GM20431 (cell line): ENCODE data around the gene KDM3A.

Source experiments
- in situ Hi-C: fragments of 300-500 bp; cut with MseI, MboI; formaldehyde crosslinking; loops from one replicate; pipeline ENCODE4 v1.15.0; 2020; ENCODE audit warnings: low sequenced_read_pairs; ENCODE audit not compliant: unreplicated experiment

Gene KDM3A

GRCh38 chr2:86440631-86441391 lies at the start of gene KDM3A:
KDM3A (plus strand) TSS chr2:86441371; CDS start chr2:86442048, 677 bp downstream.
- in situ Hi-C loops = no loop called here

GRCh38 chr2:86392873-86393518 lies 48.2 kb upstream of the KDM3A start:
- in situ Hi-C loops = no loop called here

- in situ Hi-C loops = no loop called here
Measured at GRCh38 chr2:86393521-86394491, 47.4 kb upstream of the KDM3A start.

- in situ Hi-C loops = no loop called here
Measured at GRCh38 chr2:86396291-86396785, 44.8 kb upstream of the KDM3A start.

- in situ Hi-C loops = no loop called here
Measured at GRCh38 chr2:86397986-86398385, 43.2 kb upstream of the KDM3A start.

- in situ Hi-C loops = no loop called here
Measured at GRCh38 chr2:86398500-86399474, 42.4 kb upstream of the KDM3A start.

GRCh38 chr2:86400321-86400720 lies 40.9 kb upstream of the KDM3A start:
- in situ Hi-C loops = no loop called here

GRCh38 chr2:86410581-86410980 lies 30.6 kb upstream of the KDM3A start:
- in situ Hi-C loops = no loop called here

GRCh38 chr2:86411396-86411795 lies 29.8 kb upstream of the KDM3A start:
- in situ Hi-C loops = no loop called here

- in situ Hi-C loops = no loop called here
Measured at GRCh38 chr2:86412007-86412406, 29.2 kb upstream of the KDM3A start.

- in situ Hi-C loops = no loop called here
Measured at GRCh38 chr2:86413296-86414094, 27.7 kb upstream of the KDM3A start.

- in situ Hi-C loops = no loop called here
Measured at GRCh38 chr2:86414996-86415395, 26.2 kb upstream of the KDM3A start.

- in situ Hi-C loops = no loop called here
Measured at GRCh38 chr2:86416146-86416545, 25.0 kb upstream of the KDM3A start.

GRCh38 chr2:86417961-86418360 lies 23.2 kb upstream of the KDM3A start:
- in situ Hi-C loops = no loop called here

- in situ Hi-C loops = no loop called here
Measured at GRCh38 chr2:86420913-86421312, 20.3 kb upstream of the KDM3A start.

GRCh38 chr2:86426271-86426670 lies 14.9 kb upstream of the KDM3A start:
- in situ Hi-C loops = no loop called here

- in situ Hi-C loops = no loop called here
Measured at GRCh38 chr2:86429335-86429734, 11.8 kb upstream of the KDM3A start.

- in situ Hi-C loops = no loop called here
Measured at GRCh38 chr2:86430368-86430767, 10.8 kb upstream of the KDM3A start.
